Measurements from ENCODE around the gene MALRD1.

The MALRD1 gene

GRCh38 chr10:19563388-19564141 lies 515.0 kb downstream of the MALRD1 start:
- TF ChIP-seq FOXA1 (IDR thresholded peaks at IDR 0.05) (no peak), HDGF (IDR thresholded peaks at IDR 0.05; ENCODE audit: borderline replicate concordance) (no peak), PKNOX1 (IDR thresholded peaks at IDR 0.05) (no peak), L3MBTL2 (conservative IDR thresholded peaks at IDR 0.05) (no peak), TARDBP (IDR thresholded peaks at IDR 0.05) (no peak), CTBP1 (IDR thresholded peaks at IDR 0.05; ENCODE audit: borderline replicate concordance) (no peak), FOXK2 (IDR thresholded peaks at IDR 0.05) (no peak), NFRKB (IDR thresholded peaks at IDR 0.05) (no peak), ELF4 (IDR thresholded peaks at IDR 0.05) (no peak)
- DNase-seq (ENCODE audit: extremely low spot score): no peak
- ChIA-PET CTCF (no interaction called here), POLR2A (no interaction called here)

DNA sequence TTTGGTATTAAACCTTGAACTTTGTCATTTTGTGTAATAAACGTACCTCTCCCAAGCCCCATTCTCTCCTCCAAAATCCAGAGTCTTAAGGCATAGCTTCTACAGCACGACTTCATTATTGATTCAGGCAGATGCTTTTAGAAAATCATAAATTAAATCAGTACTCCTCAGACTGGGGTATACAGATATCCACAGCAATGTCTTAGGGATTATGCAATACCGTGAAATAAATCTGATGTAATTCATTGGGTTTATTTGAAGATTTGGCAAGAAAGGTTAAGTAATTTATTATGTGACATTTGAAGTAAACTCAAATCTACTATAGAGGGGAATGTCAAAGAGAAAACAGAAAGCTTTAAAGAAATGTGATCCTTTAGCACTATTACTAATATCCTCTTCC lies 521.5 kb downstream of the MALRD1 start:
- POLR2A ChIA-PET: no interaction called here
- DNase-seq (ENCODE audit: extremely low spot score): no peak
- TF ChIP-seq NFRKB (IDR thresholded peaks at IDR 0.05) (no peak), ELF4 (IDR thresholded peaks at IDR 0.05) (no peak), SP1 (IDR thresholded peaks at IDR 0.05) (no peak), TARDBP (IDR thresholded peaks at IDR 0.05) (no peak), HDGF (IDR thresholded peaks at IDR 0.05; ENCODE audit: borderline replicate concordance) (no peak), CTBP1 (IDR thresholded peaks at IDR 0.05; ENCODE audit: borderline replicate concordance) (no peak), FOXM1 (IDR thresholded peaks at IDR 0.05; ENCODE audit: borderline replicate concordance) (no peak), FOXA1 (IDR thresholded peaks at IDR 0.05) (no peak), L3MBTL2 (conservative IDR thresholded peaks at IDR 0.05) (no peak), FOXK2 (IDR thresholded peaks at IDR 0.05) (no peak), ZNF384 (IDR thresholded peaks at IDR 0.05) (no peak), ARNT (IDR thresholded peaks at IDR 0.05) (no peak), LEF1 (IDR thresholded peaks at IDR 0.05; ENCODE audit: borderline replicate concordance) (no peak), PKNOX1 (IDR thresholded peaks at IDR 0.05) (no peak), SUZ12 (IDR thresholded peaks at IDR 0.05) (no peak), BHLHE40 (IDR thresholded peaks at IDR 0.05; ENCODE audit: borderline replicate concordance) (no peak)
- CTCF ChIA-PET: interaction anchor here (0.7 kb wide), 1 partner anchor 266 kb away, joined by 3 read pairs; no protein-coding TSS in a partner anchor

GRCh38 chr10:19570991-19571390 lies 522.4 kb downstream of the MALRD1 start:
- DNase-seq (ENCODE audit: extremely low spot score): no peak
- TF ChIP-seq TARDBP (IDR thresholded peaks at IDR 0.05): no peak
- TF ChIP-seq NFRKB (IDR thresholded peaks at IDR 0.05): no peak
- TF ChIP-seq PKNOX1 (IDR thresholded peaks at IDR 0.05): no peak
- no peak for TF ChIP-seq ELF4 (IDR thresholded peaks at IDR 0.05)
- TF ChIP-seq BHLHE40 (IDR thresholded peaks at IDR 0.05; ENCODE audit: borderline replicate concordance): no peak
- TF ChIP-seq HDGF (IDR thresholded peaks at IDR 0.05; ENCODE audit: borderline replicate concordance): no peak
- no peak for TF ChIP-seq FOXA1 (IDR thresholded peaks at IDR 0.05)
- no peak for TF ChIP-seq ZNF384 (IDR thresholded peaks at IDR 0.05)
- TF ChIP-seq FOXM1 (IDR thresholded peaks at IDR 0.05; ENCODE audit: borderline replicate concordance): no peak
- TF ChIP-seq LEF1 (IDR thresholded peaks at IDR 0.05; ENCODE audit: borderline replicate concordance): no peak
- TF ChIP-seq ARNT (IDR thresholded peaks at IDR 0.05): no peak
- no peak for TF ChIP-seq SUZ12 (IDR thresholded peaks at IDR 0.05)
- TF ChIP-seq CTBP1 (IDR thresholded peaks at IDR 0.05; ENCODE audit: borderline replicate concordance): no peak
- POLR2A ChIA-PET: no interaction called here
- CTCF ChIA-PET: no interaction called here

DNA sequence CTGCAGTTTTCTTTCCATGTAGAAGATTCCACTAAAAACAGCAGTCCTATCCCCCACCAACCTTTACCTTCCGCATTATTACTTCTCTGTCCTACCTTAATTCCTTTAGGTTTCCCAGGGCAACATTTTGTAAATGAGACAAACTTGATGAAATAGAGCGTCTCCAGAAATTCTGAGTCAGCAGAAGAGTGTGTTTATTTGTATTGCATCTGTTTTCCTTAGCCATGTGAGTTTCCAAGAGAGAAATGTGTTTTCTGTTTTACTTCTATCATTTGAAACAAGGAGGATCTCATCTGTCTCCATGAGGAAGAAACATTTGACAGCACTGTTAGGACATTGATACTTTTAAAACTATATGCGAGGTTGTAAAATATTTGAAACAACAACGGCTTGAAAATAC lies 523.5 kb downstream of the MALRD1 start:
- POLR2A ChIA-PET: no interaction called here
- CTCF ChIA-PET: no interaction called here
- TF ChIP-seq FOXK2 (IDR thresholded peaks at IDR 0.05) (no peak), ZNF384 (IDR thresholded peaks at IDR 0.05) (no peak)
- DNase-seq (ENCODE audit: extremely low spot score): no peak

GRCh38 chr10:19576576-19576975 lies 528.0 kb downstream of the MALRD1 start:
- POLR2A ChIA-PET: no interaction called here
- TF ChIP-seq NFRKB (IDR thresholded peaks at IDR 0.05) (no peak), SUZ12 (IDR thresholded peaks at IDR 0.05) (no peak), SP1 (IDR thresholded peaks at IDR 0.05) (no peak), ELF4 (IDR thresholded peaks at IDR 0.05) (no peak), ARNT (IDR thresholded peaks at IDR 0.05) (no peak), TARDBP (IDR thresholded peaks at IDR 0.05) (no peak), FOXA1 (IDR thresholded peaks at IDR 0.05) (no peak), CTBP1 (IDR thresholded peaks at IDR 0.05; ENCODE audit: borderline replicate concordance) (no peak), BHLHE40 (IDR thresholded peaks at IDR 0.05; ENCODE audit: borderline replicate concordance) (no peak), ZNF384 (IDR thresholded peaks at IDR 0.05) (no peak), L3MBTL2 (conservative IDR thresholded peaks at IDR 0.05) (no peak), LEF1 (IDR thresholded peaks at IDR 0.05; ENCODE audit: borderline replicate concordance) (no peak), HDGF (IDR thresholded peaks at IDR 0.05; ENCODE audit: borderline replicate concordance) (no peak)
- DNase-seq (ENCODE audit: extremely low spot score): no peak
- CTCF ChIA-PET: no interaction called here

DNA sequence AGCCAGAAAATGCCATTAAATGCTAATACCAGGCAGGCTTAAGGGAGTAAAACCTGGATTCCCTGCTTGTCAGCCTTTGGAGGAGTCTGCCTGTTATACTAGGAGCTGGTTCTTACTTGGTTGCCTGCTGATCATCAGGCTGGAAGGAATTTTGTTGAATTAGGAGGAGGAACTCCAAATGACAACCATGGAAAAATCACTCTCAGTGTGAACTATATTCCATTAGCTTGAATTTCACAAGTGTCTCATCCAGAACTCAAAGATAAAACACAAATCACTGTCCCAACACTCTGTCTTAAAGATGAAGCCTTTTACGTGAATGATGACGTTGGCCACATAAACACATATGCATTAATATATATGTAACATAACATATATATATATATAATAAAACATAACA lies 528.8 kb downstream of the MALRD1 start:
- ChIA-PET CTCF (no interaction called here), POLR2A (no interaction called here)
- no peak for DNase-seq (ENCODE audit: extremely low spot score)
- TF ChIP-seq HDGF (IDR thresholded peaks at IDR 0.05; ENCODE audit: borderline replicate concordance): no peak

Measured in HEK293T (cell line).